Stimulated activated CD8-positive, alpha-beta memory T cell treated with anti-CD3 and anti-CD28 coated beads, Interleukin-12 subunit alpha, Interleukin-12 subunit beta, amount 100 ng/mL, for 1 hour (primary cell): ENCODE results near the gene TYW1.
"Not testable (repeated sequence)": the region's sequence is repeated elsewhere in the genome, so short reads cannot be mapped to it uniquely, and the experiment has no call there.

Experiments used
- DNase-seq: peaks from one replicate; pipeline ENCODE4 v3.0.0-alpha.2; 2020; ENCODE audit warnings: low read depth

TYW1 gene

DNA sequence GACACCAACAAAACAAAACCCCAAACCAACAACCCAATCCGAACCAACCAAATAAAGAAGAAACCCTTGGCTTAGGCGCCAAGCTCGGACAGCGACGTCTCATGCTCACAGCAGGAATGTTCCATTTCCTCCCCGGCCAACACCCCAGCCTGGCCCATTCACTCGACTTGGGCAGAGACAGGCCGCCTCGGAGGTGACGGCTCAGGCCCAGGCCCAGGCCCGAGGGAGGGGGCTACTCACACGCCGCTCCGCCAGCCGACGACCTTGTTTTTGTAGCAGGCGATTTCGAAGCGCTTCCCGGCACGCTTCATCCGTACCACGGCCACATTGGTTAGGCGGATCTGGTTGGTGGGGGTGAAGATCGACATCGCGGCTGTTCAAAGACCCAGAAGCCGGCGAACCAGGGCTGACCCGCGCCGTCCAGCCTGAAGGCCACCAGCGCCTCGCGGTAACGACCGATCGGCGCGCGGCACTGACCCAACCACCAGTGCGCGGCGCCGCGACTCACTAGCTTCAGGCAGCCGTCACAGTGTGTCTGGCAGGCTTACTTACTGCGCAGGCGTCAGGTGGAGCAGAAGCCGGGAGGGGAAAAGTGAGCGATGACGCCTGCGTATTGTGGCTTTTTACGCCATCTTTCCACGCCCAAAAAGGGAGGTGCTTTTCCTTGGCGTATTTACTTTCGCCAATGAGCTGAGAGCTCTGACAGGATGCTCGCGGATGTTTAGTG is 1.4 kb upstream of the TYW1 start, which contains the start of gene SBDS:
SBDS (minus strand) TSS at position 537 of the 727 bp plus-strand sequence; CDS start at position 368, 169 bp downstream.
- DNase-seq, result peak; percentile 88

DNA sequence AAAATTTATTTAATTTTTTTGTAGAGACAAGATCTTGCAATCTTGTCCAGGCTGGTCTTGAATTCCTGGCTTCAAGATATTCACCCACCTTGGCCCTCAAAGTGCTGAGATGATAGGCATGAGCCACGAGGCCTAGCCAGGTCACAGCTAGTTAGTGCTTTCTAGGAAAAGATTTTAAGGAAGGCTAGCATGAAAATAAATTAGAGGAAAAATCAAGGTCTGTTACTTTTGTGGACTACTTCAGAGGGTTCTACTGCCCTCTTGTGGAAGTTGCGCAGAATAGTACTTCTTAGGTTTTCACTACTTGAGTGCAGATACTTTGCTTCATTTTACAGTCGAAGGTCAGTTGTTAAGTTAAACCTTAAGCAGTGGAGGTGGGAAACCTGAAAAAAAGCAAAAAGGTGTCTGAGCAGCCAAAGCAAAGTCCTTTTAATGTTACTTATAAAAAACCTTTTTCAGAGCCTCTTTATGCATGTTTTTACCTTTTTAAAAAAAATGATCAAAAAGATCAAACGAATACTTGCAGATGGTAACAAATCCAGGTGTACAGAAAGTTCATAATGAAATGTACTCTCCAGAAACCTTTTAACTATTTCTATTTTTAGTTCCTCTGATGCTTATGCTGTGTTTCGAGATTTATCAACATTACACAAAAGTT is 4.1 kb downstream of the TYW1 start:
- not testable (repeated sequence) for DNase-seq

DNA sequence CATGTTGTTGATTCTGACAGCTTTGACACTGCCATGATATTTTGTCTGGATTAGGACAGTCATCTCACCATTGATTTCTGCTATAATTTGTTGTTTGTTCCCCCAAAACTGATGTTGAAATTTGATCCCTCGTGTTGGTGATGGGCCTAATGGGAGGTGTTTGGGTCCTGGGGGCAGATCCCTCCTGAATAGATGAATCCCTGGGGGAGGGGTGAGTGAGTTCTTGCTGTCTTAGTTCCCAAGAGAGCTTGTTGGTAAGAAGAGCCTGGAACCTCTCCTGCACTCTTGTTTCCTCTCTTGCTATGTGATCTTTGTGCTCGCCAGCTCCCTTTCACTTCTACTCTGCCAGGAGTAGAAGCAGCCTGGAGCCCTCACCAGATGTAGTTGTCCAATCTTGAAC is 7.5 kb downstream of the TYW1 start:
- not testable (repeated sequence) for DNase-seq

DNA sequence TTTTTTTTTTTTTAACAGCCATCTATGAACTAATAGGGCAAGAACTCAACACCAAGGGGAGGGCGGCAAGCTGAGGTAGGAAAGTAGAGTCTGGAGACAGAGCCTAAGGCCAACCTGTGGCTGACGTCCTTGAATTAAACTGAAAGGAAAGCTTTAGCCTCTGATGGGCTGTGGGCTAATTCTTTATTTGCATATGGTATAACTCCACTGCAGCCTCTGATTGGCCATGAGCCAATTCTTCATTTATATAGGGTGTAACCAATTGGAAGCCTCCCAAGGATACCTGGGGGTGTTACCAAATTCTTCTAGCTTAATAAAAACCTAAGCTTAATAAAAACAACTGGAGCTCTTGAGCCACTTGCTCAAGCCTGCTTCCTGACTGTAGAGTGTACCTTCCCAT is 10.3 kb downstream of the TYW1 start:
- no peak for DNase-seq

DNA sequence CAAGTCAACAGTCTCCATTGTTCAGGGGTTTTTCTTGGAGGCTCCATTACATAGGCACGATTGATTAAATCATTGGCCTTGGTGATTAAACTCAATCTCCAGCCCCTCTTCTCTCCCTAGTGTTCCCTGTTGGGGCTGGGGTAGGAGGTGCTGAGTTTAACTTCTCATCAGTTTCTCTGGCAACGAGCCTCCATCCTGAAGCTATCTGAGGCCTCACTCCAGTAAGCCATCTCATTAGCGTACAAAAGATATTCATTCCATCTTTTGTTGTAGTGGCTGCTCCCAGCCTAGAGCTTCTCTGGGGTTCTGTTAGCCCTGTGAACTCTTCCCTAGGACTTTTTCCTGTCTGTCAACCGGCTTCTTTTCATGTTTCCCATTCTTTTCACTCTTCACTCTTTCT is 11.6 kb downstream of the TYW1 start:
- no peak for DNase-seq

DNA sequence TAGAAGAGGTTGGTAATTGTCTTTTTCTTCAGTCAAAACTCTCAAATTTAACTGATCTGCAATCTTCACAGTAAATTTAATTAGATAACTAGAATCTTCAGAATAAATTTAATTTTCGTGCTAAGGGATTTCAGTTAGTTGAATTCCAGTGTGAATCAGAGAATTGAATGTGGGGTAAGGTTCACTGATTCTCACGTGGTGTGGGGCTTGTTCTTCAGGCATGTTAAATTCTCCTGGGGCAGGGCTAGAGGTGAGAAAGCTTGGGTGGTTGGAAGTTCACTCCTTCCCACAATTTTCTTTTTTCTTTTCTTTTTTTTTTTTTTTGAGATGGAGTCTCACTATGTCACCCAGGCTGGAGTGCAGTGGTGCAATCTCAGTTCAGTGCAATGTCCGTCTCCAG is 13.0 kb downstream of the TYW1 start:
- not testable (repeated sequence) for DNase-seq

DNA sequence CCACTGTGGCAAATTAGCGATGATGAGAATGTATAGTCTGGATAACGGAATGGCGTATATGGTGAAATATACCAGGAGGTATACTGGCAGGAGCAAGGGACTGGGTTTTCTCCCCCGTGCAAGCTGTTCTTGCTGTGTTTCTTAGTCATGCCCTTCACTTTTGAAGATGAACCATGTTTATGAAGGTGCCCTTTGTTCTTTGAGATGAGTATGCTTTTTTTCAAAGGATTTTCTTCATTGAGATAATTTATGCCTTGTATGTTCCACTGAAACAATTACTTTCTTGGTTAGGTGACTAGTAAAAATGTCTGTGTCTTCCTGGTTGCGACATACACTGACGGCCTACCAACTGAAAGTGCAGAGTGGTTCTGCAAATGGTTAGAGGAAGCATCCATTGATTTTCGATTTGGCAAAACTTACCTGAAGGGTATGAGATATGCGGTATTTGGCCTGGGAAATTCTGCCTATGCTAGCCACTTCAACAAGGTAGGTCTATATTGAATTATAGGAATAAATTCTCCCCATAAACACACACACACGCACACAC is 17.5 kb downstream of the TYW1 start:
- DNase-seq, result not testable (repeated sequence)

DNA sequence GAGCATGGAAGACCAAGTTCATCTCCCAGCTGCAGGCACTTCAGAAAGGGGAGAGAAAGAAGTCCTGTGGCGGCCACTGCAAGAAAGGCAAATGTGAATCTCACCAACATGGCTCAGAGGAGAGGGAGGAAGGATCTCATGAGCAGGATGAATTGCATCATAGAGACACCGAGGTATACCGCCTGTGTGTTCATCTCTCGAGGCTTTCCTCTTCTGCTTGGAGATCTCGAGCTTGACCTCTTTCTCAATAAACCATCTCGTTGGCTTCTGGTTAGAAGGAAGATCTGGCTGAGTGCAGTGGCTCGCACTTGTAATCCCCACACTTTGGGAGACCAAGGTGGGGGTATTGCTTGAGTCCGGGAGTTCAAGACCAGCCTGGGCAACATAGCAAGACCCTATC is 21.3 kb downstream of the TYW1 start:
- not testable (repeated sequence) for DNase-seq

DNA sequence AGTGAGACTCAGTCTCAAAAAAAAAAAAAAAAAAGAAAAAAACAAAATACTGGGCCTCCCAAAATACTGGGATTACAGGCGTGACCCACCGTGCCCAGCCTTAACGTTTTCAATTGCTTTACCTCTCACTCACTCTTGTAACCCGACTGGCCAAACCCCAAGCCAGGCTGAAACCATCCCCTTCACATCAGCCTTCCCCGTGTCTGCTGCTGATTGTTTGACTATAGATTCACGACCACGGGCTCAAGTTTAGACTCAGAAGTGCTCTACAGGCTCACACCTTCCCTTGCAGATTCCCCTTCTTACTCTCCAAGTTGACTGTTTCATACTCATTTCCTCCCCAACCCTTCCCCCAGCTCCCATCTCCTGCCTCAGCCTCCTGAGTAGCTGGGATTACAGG is 22.3 kb downstream of the TYW1 start:
- no peak for DNase-seq

DNA sequence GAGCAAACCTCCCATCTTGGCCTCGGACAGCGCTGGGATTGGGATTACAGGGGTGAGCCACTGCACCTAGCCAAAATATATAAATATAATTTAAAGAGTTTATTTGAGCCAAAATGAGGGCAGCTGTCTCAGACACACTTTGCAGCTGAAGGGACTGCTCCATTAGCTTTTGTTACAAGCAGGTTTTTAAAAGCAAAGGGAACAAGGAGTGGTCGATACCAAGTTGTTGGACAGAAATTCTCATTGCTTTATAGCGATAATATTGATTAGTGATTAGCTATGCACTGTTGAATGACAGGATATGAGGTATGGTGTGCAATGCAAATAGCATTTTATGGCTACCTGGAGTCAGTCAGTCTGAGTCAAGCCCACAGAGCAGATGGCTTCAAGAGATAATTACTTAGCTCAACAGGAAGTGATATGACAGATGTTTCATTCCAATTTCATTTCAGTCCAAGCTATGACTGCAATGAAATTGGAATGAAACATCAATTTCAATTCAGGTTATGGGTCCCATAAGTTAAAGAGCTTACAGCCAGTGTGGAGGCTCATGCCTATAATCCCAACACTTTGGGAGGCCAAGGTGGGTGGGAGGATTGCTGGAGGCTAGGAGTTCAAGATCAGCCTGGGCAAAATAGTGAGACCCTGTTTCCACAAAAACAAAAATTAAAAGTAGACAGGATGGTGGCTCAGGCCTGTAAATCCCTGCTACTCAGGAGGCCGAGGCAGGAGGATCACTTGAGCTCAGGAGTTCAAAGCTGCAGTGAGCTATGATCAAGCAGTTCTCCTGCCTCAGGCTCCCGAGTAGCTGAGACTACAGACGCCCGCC is 23.1 kb downstream of the TYW1 start:
- DNase-seq, result no peak

DNA sequence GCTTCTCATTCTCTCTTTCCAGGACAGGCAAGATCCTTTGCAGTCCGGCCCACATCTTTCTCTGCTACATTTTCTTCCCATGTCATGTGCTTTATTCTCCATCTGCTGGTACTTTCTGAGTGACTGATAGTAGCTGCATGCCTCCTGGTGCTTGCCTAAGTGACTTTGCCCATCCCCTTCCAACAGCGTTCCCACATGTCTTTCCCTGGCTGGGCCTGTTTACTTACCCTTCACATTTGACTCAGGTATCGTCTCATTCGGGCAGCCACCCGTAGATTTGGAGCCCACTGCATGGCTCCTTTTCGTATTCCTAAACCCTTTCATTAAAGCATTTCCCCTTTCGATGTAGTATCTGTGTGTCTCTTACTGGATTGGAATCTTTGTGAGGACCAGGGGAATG is 24.6 kb downstream of the TYW1 start:
- no peak for DNase-seq

DNA sequence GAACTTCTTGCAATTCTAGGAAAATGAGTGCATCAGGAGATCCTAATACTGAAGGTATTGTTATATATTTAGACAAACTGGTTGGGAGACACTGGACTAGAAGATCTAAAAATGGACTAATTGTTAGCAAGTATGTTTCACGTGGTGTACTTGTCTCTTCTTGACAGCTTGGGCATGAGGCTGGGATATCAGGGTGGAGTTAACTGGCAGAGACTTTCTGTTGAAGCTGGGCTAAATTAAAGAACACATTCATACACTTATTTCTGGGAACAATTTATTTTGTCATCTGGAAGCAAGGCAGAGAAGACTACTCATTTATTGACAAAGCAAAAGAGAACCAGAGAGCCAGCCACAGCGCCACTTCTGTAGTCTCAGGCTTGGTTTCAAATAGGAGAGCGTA is 25.9 kb downstream of the TYW1 start:
- DNase-seq, result no peak

DNA sequence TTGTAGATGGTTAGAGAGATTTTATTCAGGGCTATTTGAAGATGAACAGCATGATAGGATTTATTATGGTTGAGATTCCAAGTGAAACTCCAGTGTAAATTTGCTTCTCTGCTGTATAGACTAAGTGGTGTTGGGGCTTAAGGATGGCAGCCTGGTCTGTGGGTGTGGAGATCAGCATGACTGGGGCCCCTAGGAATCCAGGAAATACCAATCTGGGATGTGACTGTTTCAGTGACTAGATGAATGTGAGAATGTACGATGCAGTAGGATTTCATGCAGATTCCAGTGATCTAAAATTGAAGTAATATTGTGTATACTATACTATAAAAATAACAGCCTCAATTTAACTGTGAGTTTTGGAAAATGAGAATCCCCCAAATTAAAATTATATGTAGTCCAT is 28.8 kb downstream of the TYW1 start:
- not testable (repeated sequence) for DNase-seq

DNA sequence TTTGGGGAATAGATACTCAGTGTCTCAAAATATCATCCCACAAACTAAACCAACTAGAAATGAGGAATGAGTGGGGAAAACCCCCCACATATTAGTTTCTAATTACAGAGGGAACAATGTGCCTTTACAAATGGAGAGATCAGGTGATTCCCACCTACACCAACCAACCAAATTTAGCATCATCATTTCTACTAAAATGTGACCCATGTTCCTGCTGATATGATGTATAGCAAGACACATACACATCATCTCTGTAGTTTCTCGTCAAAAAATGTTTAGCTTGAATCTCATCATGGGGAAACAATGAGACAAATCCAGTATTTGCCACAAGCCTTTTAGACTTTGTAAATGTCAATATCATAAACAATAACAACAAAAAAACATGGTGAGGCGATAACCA is 35.1 kb downstream of the TYW1 start:
- not testable (repeated sequence) for DNase-seq

DNA sequence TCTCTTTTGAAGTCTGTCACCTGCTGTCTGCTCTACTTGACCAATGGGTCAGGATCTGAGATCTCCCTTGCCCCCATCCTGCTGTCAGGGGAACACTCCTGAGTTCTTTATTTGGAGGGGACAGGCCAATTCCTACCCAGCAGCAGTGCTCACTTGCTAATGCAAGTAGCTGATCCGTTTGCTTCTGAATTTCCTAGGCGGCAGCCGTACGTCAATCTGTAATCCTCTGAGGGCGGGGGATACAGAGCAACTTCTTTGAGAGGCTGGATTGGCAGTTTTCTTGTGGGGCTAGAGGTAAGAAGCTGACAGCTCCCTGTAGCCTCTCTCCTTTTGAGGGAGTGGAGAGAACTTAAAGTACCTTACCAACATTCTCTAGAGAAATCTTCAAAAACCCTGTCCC is 36.6 kb downstream of the TYW1 start:
- DNase-seq, result no peak

DNA sequence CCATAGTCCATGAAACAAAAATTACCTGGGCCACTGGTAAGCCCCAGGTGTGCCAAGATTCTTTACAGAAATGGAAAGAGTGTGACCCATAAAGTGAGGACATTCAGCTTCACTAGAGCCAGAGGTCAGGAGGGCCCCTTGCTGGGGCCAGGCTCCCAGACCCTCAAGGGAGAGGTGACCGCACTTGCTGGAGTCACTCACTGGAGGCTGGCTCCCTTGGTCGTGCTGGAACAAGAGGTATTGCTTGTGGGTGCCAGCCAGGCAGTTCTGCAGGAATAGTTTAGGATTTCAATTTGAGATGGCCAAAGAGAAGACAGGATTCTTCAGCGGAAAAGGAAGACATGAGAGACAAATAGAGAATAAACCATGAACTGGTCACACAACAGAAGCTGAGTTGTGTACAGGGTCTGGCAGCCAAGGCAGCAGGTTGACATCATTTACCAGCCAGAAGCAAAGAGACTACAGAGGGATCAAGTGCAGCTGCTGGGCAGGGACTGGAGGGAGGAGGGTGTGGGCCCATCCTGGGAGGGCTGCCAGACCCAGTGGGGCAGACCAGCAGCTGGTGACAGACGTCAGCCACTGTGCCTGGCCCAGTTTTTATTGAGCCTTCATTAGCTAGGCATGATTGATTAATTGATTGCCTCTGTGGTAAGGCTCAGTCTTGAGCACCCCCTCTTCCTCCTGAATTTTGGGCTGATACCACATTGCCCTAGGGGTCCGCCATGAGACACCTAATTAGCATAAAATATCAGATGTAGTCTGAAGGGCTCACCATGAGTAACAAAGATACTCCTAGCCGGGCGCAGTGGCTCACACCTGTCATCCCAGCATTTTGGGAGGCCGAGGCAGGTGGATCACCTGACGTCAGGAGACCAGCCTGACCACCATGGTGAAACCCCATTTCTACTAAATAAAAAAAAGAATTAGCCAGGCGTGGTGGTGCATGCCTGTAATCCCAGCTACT is 40.1 kb downstream of the TYW1 start:
- DNase-seq, result not testable (repeated sequence)

DNA sequence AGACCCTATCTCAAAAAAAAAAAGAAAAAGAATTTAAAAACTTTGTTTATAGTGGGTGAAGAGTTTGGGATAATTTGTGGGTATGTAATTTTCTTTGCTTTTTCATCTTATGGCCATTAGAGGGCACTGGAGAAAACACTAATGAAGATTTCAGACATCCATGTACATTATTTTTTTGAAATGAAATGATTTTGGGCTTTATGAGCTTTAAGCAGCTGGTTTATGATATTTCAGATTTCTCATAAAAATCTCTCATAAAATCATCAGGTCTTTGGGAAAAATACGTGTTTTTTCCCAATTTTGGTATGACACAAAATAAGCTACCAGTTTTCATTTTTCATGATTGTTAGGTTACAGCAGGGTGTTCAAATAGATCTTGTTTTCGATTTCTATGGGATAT is 44.2 kb downstream of the TYW1 start:
- not testable (repeated sequence) for DNase-seq

DNA sequence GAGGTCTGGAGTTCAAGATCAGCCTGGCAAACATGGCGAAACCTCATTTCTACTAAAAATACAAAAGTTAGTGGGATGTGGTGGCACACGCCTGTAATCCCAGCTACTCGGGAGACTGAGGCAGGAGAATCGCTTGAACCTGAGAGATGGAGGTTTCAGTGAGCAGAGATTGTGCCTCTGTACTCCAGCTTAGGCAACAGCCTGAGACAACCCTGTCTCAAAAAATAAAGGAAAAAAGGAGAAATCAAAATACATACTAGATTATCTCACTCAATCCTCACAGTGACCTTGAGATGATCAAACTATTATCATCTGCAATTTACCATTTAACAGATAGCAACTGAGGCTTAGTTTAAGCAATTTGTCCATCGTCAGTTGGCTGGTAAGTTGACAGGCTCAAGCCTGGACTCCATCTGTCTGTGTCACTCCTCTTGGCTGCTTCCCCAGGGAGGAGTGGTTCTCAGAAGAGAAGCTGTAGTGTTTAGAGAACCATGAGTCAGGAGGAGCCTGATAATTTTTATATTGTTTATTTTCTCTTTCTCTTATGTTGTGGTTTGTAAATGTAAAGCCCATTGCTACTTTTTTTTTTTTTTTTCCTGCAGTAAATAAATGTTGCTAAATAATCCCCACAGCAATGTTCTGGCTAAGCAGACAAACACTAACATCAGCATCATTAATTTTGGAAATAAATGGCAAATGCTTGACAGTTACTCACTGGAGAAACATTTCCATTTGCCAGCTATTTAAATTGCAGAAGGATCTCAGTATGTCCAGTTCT is 46.3 kb downstream of the TYW1 start:
- DNase-seq, result not testable (repeated sequence)

DNA sequence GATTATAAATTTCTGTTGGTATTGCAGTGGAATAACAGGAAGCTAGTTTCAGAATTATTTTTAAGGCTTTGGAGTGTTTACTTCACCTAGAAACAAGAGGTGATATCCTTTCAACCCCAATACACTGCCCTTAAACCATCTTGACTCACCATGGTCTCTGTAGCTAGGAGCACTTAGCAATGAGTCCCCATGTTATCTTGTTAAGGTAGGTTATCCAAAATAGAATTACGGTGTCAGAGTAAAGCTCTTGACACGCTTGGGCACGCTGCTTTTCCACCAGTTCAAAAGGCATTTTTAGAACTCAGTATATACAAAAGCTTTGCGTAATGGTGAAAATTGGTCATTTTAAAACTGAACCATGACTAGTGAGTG is 46.9 kb downstream of the TYW1 start:
- DNase-seq, result not testable (repeated sequence)

DNA sequence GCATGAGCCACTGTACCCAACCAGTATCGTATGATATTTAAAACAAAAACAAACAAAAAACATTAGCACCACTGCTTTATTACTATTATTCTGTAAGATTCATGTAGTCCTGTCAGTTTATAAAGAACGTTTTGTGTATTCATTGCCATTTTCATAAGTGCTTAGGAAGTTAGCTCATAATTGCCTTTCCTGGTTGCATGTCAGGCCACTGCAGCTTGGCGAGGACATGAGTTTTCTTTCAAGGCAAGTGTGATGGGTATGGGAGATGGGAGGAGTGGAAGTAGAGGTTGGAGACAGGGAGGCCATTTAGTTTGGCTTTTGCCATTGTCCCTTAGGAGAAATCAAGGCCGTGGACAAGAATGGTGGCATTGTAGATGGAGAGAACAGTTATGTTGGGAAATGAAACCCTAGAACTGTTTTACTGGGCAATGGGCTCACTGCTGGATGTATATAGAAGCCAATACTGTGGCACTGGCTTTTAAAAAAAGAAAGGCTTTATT is 48.9 kb downstream of the TYW1 start:
- DNase-seq, result no peak
